ENCODE results near the gene PFDN4.

DNA sequence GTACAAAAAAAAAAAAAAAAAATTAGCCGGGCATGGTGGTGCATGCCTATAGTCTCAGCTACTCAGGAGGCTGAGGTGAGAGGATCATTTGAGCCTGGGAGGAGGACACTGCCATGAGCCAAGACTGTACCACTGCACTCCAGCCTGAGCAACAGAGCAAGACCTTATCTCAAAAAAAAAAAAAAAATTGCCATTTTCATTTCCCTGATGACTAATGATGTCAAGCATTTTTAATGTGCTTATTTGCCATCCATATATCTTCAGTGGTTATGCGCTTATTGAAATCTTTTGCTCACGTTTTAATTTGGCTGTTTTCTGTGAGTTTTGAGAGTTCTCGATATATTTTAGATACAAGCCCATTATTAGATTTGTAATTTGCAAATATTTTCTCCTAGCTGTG lies 46.7 kb downstream of the PFDN4 start:
- TF ChIP-seq, protein P1, sequence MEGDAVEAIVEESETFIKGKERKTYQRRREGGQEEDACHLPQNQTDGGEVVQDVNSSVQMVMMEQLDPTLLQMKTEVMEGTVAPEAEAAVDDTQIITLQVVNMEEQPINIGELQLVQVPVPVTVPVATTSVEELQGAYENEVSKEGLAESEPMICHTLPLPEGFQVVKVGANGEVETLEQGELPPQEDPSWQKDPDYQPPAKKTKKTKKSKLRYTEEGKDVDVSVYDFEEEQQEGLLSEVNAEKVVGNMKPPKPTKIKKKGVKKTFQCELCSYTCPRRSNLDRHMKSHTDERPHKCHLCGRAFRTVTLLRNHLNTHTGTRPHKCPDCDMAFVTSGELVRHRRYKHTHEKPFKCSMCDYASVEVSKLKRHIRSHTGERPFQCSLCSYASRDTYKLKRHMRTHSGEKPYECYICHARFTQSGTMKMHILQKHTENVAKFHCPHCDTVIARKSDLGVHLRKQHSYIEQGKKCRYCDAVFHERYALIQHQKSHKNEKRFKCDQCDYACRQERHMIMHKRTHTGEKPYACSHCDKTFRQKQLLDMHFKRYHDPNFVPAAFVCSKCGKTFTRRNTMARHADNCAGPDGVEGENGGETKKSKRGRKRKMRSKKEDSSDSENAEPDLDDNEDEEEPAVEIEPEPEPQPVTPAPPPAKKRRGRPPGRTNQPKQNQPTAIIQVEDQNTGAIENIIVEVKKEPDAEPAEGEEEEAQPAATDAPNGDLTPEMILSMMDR (IDR thresholded peaks at IDR 0.05), result no peak
- TF ChIP-seq EZH2 (IDR thresholded peaks at IDR 0.05; ENCODE audit: borderline replicate concordance, insufficient read depth, low read depth, low read length, poor library complexity, severe bottlenecking), result no peak
